Endodermal cell (in vitro differentiated cells): ENCODE data around the gene SNAPC5. TPM values are rescaled to one million over a fixed set of nuclear protein-coding genes. Genes with fewer than 3 reads are reported as not detected.

Experiments used
- DNase-seq: peaks from one replicate; pipeline ENCODE4 v3.0.0-alpha.2; 2017
- H3K27ac ChIP-seq: 2 replicates; pipeline ENCODE4 v1.5.1; 2013; ENCODE audit warnings: mild to moderate bottlenecking, low read depth, low read length, moderate library complexity
- H3K27me3 ChIP-seq: 2 replicates; pipeline ENCODE4 v1.6.1; 2013; ENCODE audit warnings: mild to moderate bottlenecking, low read length, moderate library complexity; ENCODE audit not compliant: insufficient read depth, control insufficient read depth, poor library complexity, severe bottlenecking
- H3K36me3 ChIP-seq: 2 replicates; pipeline ENCODE4 v1.7.0; 2013; ENCODE audit warnings: mild to moderate bottlenecking, low read length, moderate library complexity; ENCODE audit not compliant: control insufficient read depth, insufficient read depth
- H3K4me1 ChIP-seq: one replicate; pipeline ENCODE4 v1.7.0; 2013; ENCODE audit warnings: low read length; ENCODE audit not compliant: control insufficient read depth, insufficient read depth
- H3K4me3 ChIP-seq: 2 replicates; pipeline ENCODE4 v1.5.1; 2013; ENCODE audit warnings: mild to moderate bottlenecking, low read length, moderate library complexity
- H3K9ac ChIP-seq: 2 replicates; pipeline ENCODE4 v1.6.1; 2013; ENCODE audit warnings: mild to moderate bottlenecking, low read length, moderate library complexity; ENCODE audit not compliant: poor library complexity, severe bottlenecking; ENCODE audit errors: extremely low read depth
- H3K9me3 ChIP-seq: 2 replicates; pipeline ENCODE4 v1.6.1; 2013; ENCODE audit warnings: mild to moderate bottlenecking, low read length, moderate library complexity; ENCODE audit not compliant: control insufficient read depth
- H3K27ac Mint-ChIP-seq: 2 replicates; pipeline ENCODE4 v1.8.0; 2020; ENCODE audit warnings: mixed read lengths
- H3K27me3 Mint-ChIP-seq: 2 replicates; pipeline ENCODE4 v1.8.0; 2021; ENCODE audit warnings: mild to moderate bottlenecking, mixed read lengths; ENCODE audit not compliant: insufficient read depth
- H3K36me3 Mint-ChIP-seq: 2 replicates; pipeline ENCODE4 v1.8.0; 2020; ENCODE audit warnings: low read depth, mixed read lengths
- H3K4me1 Mint-ChIP-seq: 2 replicates; pipeline ENCODE4 v1.8.0; 2020; ENCODE audit warnings: mixed read lengths
- H3K4me3 Mint-ChIP-seq: 2 replicates; pipeline ENCODE4 v1.8.0; 2020; ENCODE audit warnings: mild to moderate bottlenecking, moderate library complexity, mixed read lengths
- H3K9me3 Mint-ChIP-seq: 2 replicates; pipeline ENCODE4 v1.8.0; 2020; ENCODE audit warnings: mild to moderate bottlenecking, mixed read lengths
- WGBS, 2 experiments: methylation state at CpG; one replicate each; pipeline versions ENCODE4 v1.1.5 to v1.1.7; 2013; ENCODE audit warnings: missing lambda C conversion rate in 2 of 2, mixed read lengths in 1 of 2; ENCODE audit not compliant: insufficient coverage in 1 of 2, insufficient read length in 1 of 2; 5-methylcytosine and 5-hydroxymethylcytosine counted together
- total RNA-seq, 2 donors: library from RNA; stranded (reverse); fragmentation: NEBNext Ultra II Directional in 1 of 2; extraction: Animal tissue kit (Norgen Biotek cat#: 25700) in 1 of 2; gene quantifications; 2 replicates in 1 of 2; 3 replicates in 1 of 2; pipeline ENCODE4 v1.2.1, GENCODE V29; 2021
- TF ChIP-seq, protein P1 (sequence below): fragments of 200-600 bp; sonication (generic); conservative IDR thresholded peaks from 2 replicates; pipeline ENCODE4 v1.5.0; 2021; ENCODE audit warnings: antibody characterized with exemption, mild to moderate bottlenecking

The SNAPC5 gene
- total RNA-seq, 2 donors from 2014 or later: 25.4 to 27.4 TPM

DNA sequence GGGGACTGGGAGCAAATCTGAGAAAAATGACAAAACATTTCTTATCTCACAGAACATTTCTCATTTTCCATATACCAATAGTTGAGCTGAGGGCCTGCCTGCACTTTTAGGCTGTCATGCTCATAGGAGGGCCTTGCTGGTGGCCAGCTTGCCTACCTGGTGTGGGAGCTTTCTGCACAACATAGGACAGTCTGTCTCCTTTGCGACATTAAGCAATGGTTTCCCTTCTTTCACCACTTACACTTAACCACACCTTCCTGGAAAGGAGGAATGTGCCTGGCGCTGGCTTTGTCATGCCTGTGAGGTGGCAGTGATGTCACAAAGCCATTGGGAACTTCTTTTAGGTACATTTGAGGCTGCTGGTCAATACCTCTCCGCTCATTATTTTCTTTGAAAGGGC is 5.7 kb downstream of the SNAPC5 start:
- H3K27ac ChIP-seq: no peak overlapping the region
- no peaks in the 10 kb centered on the region for H3K9me3 Mint-ChIP-seq
- no peak overlapping the region for H3K9ac ChIP-seq
- no peaks in the 10 kb centered on the region for H3K4me1 ChIP-seq
- H3K27me3 ChIP-seq: no peaks in the 10 kb centered on the region
- TF ChIP-seq, protein P1, sequence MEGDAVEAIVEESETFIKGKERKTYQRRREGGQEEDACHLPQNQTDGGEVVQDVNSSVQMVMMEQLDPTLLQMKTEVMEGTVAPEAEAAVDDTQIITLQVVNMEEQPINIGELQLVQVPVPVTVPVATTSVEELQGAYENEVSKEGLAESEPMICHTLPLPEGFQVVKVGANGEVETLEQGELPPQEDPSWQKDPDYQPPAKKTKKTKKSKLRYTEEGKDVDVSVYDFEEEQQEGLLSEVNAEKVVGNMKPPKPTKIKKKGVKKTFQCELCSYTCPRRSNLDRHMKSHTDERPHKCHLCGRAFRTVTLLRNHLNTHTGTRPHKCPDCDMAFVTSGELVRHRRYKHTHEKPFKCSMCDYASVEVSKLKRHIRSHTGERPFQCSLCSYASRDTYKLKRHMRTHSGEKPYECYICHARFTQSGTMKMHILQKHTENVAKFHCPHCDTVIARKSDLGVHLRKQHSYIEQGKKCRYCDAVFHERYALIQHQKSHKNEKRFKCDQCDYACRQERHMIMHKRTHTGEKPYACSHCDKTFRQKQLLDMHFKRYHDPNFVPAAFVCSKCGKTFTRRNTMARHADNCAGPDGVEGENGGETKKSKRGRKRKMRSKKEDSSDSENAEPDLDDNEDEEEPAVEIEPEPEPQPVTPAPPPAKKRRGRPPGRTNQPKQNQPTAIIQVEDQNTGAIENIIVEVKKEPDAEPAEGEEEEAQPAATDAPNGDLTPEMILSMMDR: no peak
- no peak overlapping the region for H3K27ac Mint-ChIP-seq
- 91 to 100% methylated on average over 1 to 3 of the region's 3 CpGs for WGBS, 2 experiments
- H3K36me3 Mint-ChIP-seq: peaks cover 63% of the 10 kb centered on the region
- H3K4me3 ChIP-seq: no peak overlapping the region
- H3K4me3 Mint-ChIP-seq: no peak overlapping the region
- peaks cover 88% of the 10 kb centered on the region for H3K36me3 ChIP-seq
- H3K27me3 Mint-ChIP-seq: no peaks in the 10 kb centered on the region
- H3K4me1 Mint-ChIP-seq: peaks cover 20% of the 10 kb centered on the region
- no peak for DNase-seq
- no peaks in the 10 kb centered on the region for H3K9me3 ChIP-seq

GRCh38 chr15:66489179-66489791 is 8.3 kb downstream of the SNAPC5 start:
- Mint-ChIP-seq H3K9me3 (no peaks in the 10 kb centered on the region), H3K27ac (no peak overlapping the region), H3K4me1 (peaks cover 13% of the 10 kb centered on the region), H3K4me3 (no peak overlapping the region), H3K27me3 (no peaks in the 10 kb centered on the region), H3K36me3 (peaks cover 75% of the 10 kb centered on the region)
- DNase-seq: peak; percentile 20
- Histone ChIP-seq H3K27ac (no peak overlapping the region), H3K9ac (no peak overlapping the region), H3K9me3 (no peaks in the 10 kb centered on the region), H3K27me3 (no peaks in the 10 kb centered on the region), H3K36me3 (peaks cover 91% of the 10 kb centered on the region), H3K4me1 (no peaks in the 10 kb centered on the region), H3K4me3 (no peak overlapping the region)
- WGBS, 2 experiments: 87 to 95% methylated on average over 5 to 6 of the region's 6 CpGs
- TF ChIP-seq, protein P1: no peak

GRCh38 chr15:66488525-66488924 is 9.0 kb downstream of the SNAPC5 start:
- TF ChIP-seq, protein P1: no peak
- 94% methylated on average over 5 of the region's 5 CpGs for WGBS, 2 experiments
- Mint-ChIP-seq H3K27me3 (no peaks in the 10 kb centered on the region), H3K27ac (no peak overlapping the region), H3K4me1 (peaks cover 13% of the 10 kb centered on the region), H3K36me3 (peaks cover 72% of the 10 kb centered on the region), H3K9me3 (no peaks in the 10 kb centered on the region), H3K4me3 (no peak overlapping the region)
- no peaks in the 10 kb centered on the region for H3K4me1 ChIP-seq
- DNase-seq: peak; percentile 27
- H3K9ac ChIP-seq: no peak overlapping the region
- no peak overlapping the region for H3K4me3 ChIP-seq
- peaks cover 87% of the 10 kb centered on the region for H3K36me3 ChIP-seq
- no peaks in the 10 kb centered on the region for H3K9me3 ChIP-seq
- H3K27ac ChIP-seq: no peak overlapping the region
- no peaks in the 10 kb centered on the region for H3K27me3 ChIP-seq
